H9 (cell line): Measurements from ENCODE around the gene RASIP1. TPM values are rescaled to one million over a fixed set of nuclear protein-coding genes. Genes with fewer than 3 reads are reported as not detected.
A peak's percentile ranks its signal among the peaks of the same experiment; 100 is the strongest.

ENCODE experiments used
- DNase-seq: peaks from one replicate; pipeline ENCODE4 v3.0.0-alpha.2; 2017
- H2AFZ ChIP-seq: one replicate; pipeline ENCODE4 v1.6.1; 2013; ENCODE audit warnings: mild to moderate bottlenecking, low read length, control low read depth, moderate library complexity
- H2AK5ac ChIP-seq: 2 replicates; pipeline ENCODE4 v1.6.1; 2013; ENCODE audit warnings: low read length, control low read depth, mixed read lengths; ENCODE audit not compliant: insufficient read length
- H2BK120ac ChIP-seq: one replicate; pipeline ENCODE4 v1.6.1; 2013; ENCODE audit warnings: low read depth, mild to moderate bottlenecking, low read length, control low read depth, inconsistent platforms; ENCODE audit not compliant: poor library complexity, severe bottlenecking
- H2BK12ac ChIP-seq: 2 replicates; pipeline ENCODE4 v1.6.1; 2013; ENCODE audit warnings: low read length, control low read depth, mixed read lengths, low read depth; ENCODE audit not compliant: insufficient read length
- H2BK15ac ChIP-seq: 2 replicates; pipeline ENCODE4 v1.6.1; 2013; ENCODE audit warnings: low read depth, low read length, control low read depth
- H2BK20ac ChIP-seq: one replicate; pipeline ENCODE4 v1.6.1; 2013; ENCODE audit warnings: low read depth, mild to moderate bottlenecking, low read length, control low read depth, inconsistent platforms; ENCODE audit not compliant: poor library complexity, severe bottlenecking
- H2BK5ac ChIP-seq: 2 replicates; pipeline ENCODE4 v1.6.1; 2013; ENCODE audit warnings: low read length, control low read depth, mixed read lengths; ENCODE audit not compliant: insufficient read length
- H3K14ac ChIP-seq: 2 replicates; pipeline ENCODE4 v1.6.1; 2013; ENCODE audit warnings: low read length, control low read depth; ENCODE audit not compliant: insufficient read depth
- H3K18ac ChIP-seq: 2 replicates; pipeline ENCODE4 v1.6.1; 2013; ENCODE audit warnings: low read depth, mild to moderate bottlenecking, mixed read lengths, low read length, control low read depth; ENCODE audit not compliant: insufficient read length
- H3K23ac ChIP-seq: 2 replicates; pipeline ENCODE4 v1.6.1; 2013; ENCODE audit warnings: low read length, control low read depth, mixed read lengths, low read depth; ENCODE audit not compliant: insufficient read length
- H3K23me2 ChIP-seq: 2 replicates; pipeline ENCODE4 v1.6.1; 2013; ENCODE audit warnings: low read depth, mild to moderate bottlenecking, mixed read lengths, low read length, control low read depth; ENCODE audit not compliant: insufficient read length, poor library complexity, severe bottlenecking
- H3K27ac ChIP-seq: 2 replicates; pipeline ENCODE4 v1.5.1; 2013; ENCODE audit warnings: low read length, control low read depth, mixed read lengths, low read depth; ENCODE audit not compliant: insufficient read length
- H3K27me3 ChIP-seq: 2 replicates; pipeline ENCODE4 v1.6.1; 2013; ENCODE audit warnings: low read length, control low read depth, inconsistent platforms; ENCODE audit not compliant: insufficient read depth
- H3K4ac ChIP-seq: 2 replicates; pipeline ENCODE4 v1.6.1; 2013; ENCODE audit warnings: low read depth, mild to moderate bottlenecking, control low read depth, inconsistent platforms, low read length, moderate library complexity
- H3K4me1 ChIP-seq: 2 replicates; pipeline ENCODE4 v1.6.1; 2013; ENCODE audit warnings: low read length, control low read depth, inconsistent platforms; ENCODE audit not compliant: insufficient read depth
- H3K4me2 ChIP-seq: 2 replicates; pipeline ENCODE4 v1.6.1; 2013; ENCODE audit warnings: low read length, control low read depth, mixed read lengths; ENCODE audit not compliant: insufficient read length, insufficient read depth
- H3K56ac ChIP-seq: 2 replicates; pipeline ENCODE4 v1.6.1; 2013; ENCODE audit warnings: low read depth, mild to moderate bottlenecking, mixed read lengths, low read length, control low read depth; ENCODE audit not compliant: insufficient read length
- H3K79me1 ChIP-seq: 2 replicates; pipeline ENCODE4 v1.6.1; 2013; ENCODE audit warnings: low read depth, mild to moderate bottlenecking, moderate library complexity, low read length, control low read depth, inconsistent platforms; ENCODE audit not compliant: insufficient read depth, poor library complexity, severe bottlenecking
- H3K79me2 ChIP-seq: 2 replicates; pipeline ENCODE4 v1.6.1; 2013; ENCODE audit warnings: low read length, control low read depth, inconsistent platforms; ENCODE audit not compliant: insufficient read depth
- H3K9ac ChIP-seq: 2 replicates; pipeline ENCODE4 v1.6.1; 2013; ENCODE audit warnings: low read length, control low read depth, mixed read lengths; ENCODE audit not compliant: insufficient read length; ENCODE audit errors: extremely low read depth
- H3K9me3 ChIP-seq: one replicate; pipeline ENCODE4 v1.6.1; 2013; ENCODE audit warnings: low read depth, low read length, inconsistent platforms; ENCODE audit not compliant: control insufficient read depth
- H3T11ph ChIP-seq: one replicate; pipeline ENCODE4 v1.6.1; 2013; ENCODE audit warnings: mild to moderate bottlenecking, low read length, control low read depth, inconsistent platforms
- H4K20me1 ChIP-seq: one replicate; pipeline ENCODE4 v1.6.1; 2013; ENCODE audit not compliant: control insufficient read depth, insufficient read length, insufficient read depth
- H4K5ac ChIP-seq: 2 replicates; pipeline ENCODE4 v1.6.1; 2013; ENCODE audit warnings: low read depth, mild to moderate bottlenecking, mixed read lengths, low read length, control low read depth; ENCODE audit not compliant: insufficient read length
- H4K8ac ChIP-seq: replicated peaks from 2 replicates; pipeline ENCODE4 v1.6.1; 2013; ENCODE audit warnings: low read length, control low read depth, mixed read lengths, low read depth; ENCODE audit not compliant: insufficient read length
- H4K91ac ChIP-seq: 2 replicates; pipeline ENCODE4 v1.6.1; 2013; ENCODE audit warnings: low read depth, mild to moderate bottlenecking, moderate library complexity, mixed read lengths, low read length, control low read depth; ENCODE audit not compliant: insufficient read length
- H3K27ac Mint-ChIP-seq, 3 experiments: 2 replicates in 2 of 3; 3 replicates in 1 of 3; pipeline ENCODE4 v1.8.0; 2020 to 2021; ENCODE audit warnings: mixed read lengths in 3 of 3, mild to moderate bottlenecking in 1 of 3, moderate library complexity in 1 of 3
- H3K27me3 Mint-ChIP-seq: 2 replicates; pipeline ENCODE4 v1.8.0; 2021; ENCODE audit warnings: low read depth, mild to moderate bottlenecking, moderate library complexity, mixed read lengths
- H3K36me3 Mint-ChIP-seq, 3 experiments: 2 replicates in 2 of 3; 3 replicates in 1 of 3; pipeline ENCODE4 v1.8.0; 2020 to 2021; ENCODE audit warnings: low read depth in 3 of 3, mixed read lengths in 3 of 3; ENCODE audit not compliant: insufficient read depth in 1 of 3
- H3K4me1 Mint-ChIP-seq, 2 experiments: 2 replicates each; pipeline ENCODE4 v1.8.0; 2020; ENCODE audit warnings: mixed read lengths in 2 of 2
- H3K4me3 Mint-ChIP-seq, 2 experiments: 2 replicates in 1 of 2; 3 replicates in 1 of 2; pipeline ENCODE4 v1.8.0; 2020 to 2021; ENCODE audit warnings: mild to moderate bottlenecking in 2 of 2, mixed read lengths in 2 of 2, moderate library complexity in 1 of 2
- H3K9me3 Mint-ChIP-seq, 2 experiments: 2 replicates in 1 of 2; 3 replicates in 1 of 2; pipeline ENCODE4 v1.8.0; 2020; ENCODE audit warnings: mild to moderate bottlenecking in 2 of 2, mixed read lengths in 2 of 2, moderate library complexity in 1 of 2
- CTCF ChIP-seq: fragments of 200-600 bp; sonication (generic); conservative IDR thresholded peaks from 3 replicates; pipeline ENCODE4 v1.8.0; 2021; ENCODE audit warnings: antibody characterized with exemption, mild to moderate bottlenecking
- WGBS: extraction: QIAGEN DNeasy Blood & Tissue Kit; methylation state at CpG from one replicate; pipeline ENCODE4 v1.1.7; 2013; ENCODE audit warnings: missing lambda C conversion rate, low lambda C conversion rate, mixed read lengths; ENCODE audit not compliant: insufficient read length; ENCODE audit errors: extremely low coverage; 5-methylcytosine and 5-hydroxymethylcytosine counted together
- total RNA-seq: library from RNA; stranded (reverse); gene quantifications from 2 replicates; pipeline ENCODE4 v1.2.1, GENCODE V29; 2021

Gene RASIP1
- total RNA-seq, 1 experiment from 2014 or later, result 2.4 TPM

GRCh38 chr19:48714759-48715675 lies 25.4 kb downstream of the RASIP1 start:
- Mint-ChIP-seq H3K4me1 (peaks cover 33 to 49% of the 10 kb centered on the region in 2 experiments), H3K4me3 (peak overlapping the region; percentile 73 to 77), H3K9me3 (peaks cover 5 to 6% of the 10 kb centered on the region in 2 experiments; a peak in 4 of 5 replicates), H3K27ac (peak overlapping the region; percentile 59 to 90 (median 69); a peak in 4 of 7 replicates), H3K36me3 (peaks cover 8% of the 10 kb centered on the region in 3 experiments; a peak in 6 of 7 replicates), H3K27me3 (peaks cover 2% of the 10 kb centered on the region; the same call in 1 of the 2 replicates)
- H3K4me2 ChIP-seq, result peak overlapping the region; percentile 58
- no peak overlapping the region for H2BK12ac ChIP-seq
- H3K18ac ChIP-seq, result no peak overlapping the region
- H3K79me1 ChIP-seq, result no peaks in the 10 kb centered on the region
- no peak overlapping the region for H2BK15ac ChIP-seq
- H3K4ac ChIP-seq, result no peak overlapping the region
- no peak overlapping the region for H3K14ac ChIP-seq
- no CpG with 5 or more reads among the region's 26 CpGs for WGBS
- no peaks in the 10 kb centered on the region for H3K27me3 ChIP-seq
- no peak for TF ChIP-seq CTCF
- H2BK120ac ChIP-seq, result no peak overlapping the region
- no peak overlapping the region for H2BK20ac ChIP-seq
- no peak overlapping the region for H2AFZ ChIP-seq
- H3K56ac ChIP-seq, result no peak overlapping the region
- no peak overlapping the region for H3T11ph ChIP-seq
- no peaks in the 10 kb centered on the region; the same call in 1 of the 2 replicates for H3K4me1 ChIP-seq
- no peak overlapping the region for H4K91ac ChIP-seq
- no peak overlapping the region for H3K27ac ChIP-seq
- H3K9ac ChIP-seq, result no peak overlapping the region
- no peaks in the 10 kb centered on the region for H4K20me1 ChIP-seq
- H3K23ac ChIP-seq, result no peak overlapping the region
- H4K8ac ChIP-seq, result no peak overlapping the region
- no peak overlapping the region for H4K5ac ChIP-seq
- H3K79me2 ChIP-seq, result no peaks in the 10 kb centered on the region
- no peaks in the 10 kb centered on the region for H3K9me3 ChIP-seq
- no peak for DNase-seq
- no peak overlapping the region for H2BK5ac ChIP-seq
- H2AK5ac ChIP-seq, result no peak overlapping the region
- peaks cover 8% of the 10 kb centered on the region for H3K23me2 ChIP-seq
